ENCODE measurements around the gene MT1F.

The MT1F gene

DNA sequence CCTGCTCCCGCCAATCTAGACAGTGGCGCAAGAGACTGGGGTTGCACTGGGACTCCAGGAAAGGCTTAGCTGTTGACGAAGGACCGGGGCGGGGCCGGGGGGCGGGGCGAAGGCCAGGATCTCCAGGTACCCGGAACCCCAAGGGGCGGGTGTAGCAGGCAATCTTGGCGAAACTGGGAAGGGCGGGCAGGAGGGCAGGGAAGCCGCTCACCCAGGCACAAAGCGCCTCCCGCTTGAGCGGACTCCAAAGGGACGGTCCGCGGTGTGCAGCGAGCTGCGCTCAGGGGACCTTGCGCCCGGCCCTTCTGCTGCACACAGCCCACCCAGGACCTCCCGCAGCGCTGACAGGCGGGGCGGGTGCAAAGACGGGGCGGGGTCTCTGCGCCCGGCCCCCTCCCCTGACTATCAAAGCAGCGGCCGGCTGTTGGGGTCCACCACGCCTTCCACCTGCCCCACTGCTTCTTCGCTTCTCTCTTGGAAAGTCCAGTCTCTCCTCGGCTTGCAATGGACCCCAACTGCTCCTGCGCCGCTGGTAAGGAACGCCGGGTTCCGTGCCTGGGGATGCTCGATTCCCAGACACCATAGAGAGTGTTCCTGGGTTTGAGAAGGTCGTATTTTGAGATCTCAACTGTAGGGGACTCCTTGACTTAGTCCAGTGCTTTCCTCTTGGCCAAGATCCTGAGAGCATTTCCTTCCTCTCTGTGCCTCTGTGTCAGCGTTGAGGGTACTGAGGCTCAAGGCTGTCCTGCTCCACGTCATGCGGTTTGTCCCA is at the start of gene MT1F:
Gene MT1F (plus strand): TSS at position 405 of the 772 bp plus-strand sequence. CDS start 100 bp downstream, at position 505.
- H3K4me1 ChIP-seq (ENCODE audit: control insufficient read depth, insufficient read depth, low read length) = peaks cover 2% of the 10 kb centered on the region
- no peaks in the 10 kb centered on the region for H3K36me3 ChIP-seq (ENCODE audit: control insufficient read depth, insufficient read depth, low read length)
- peaks cover 84% of the 10 kb centered on the region for H3K27me3 ChIP-seq (ENCODE audit: control insufficient read depth, insufficient read depth, low read length)
- no peak within 1 kb of the TSS for H3K9ac ChIP-seq (ENCODE audit: low read depth, low read length)
- no peaks in the 10 kb centered on the region for H3K9me3 ChIP-seq (ENCODE audit: control insufficient read depth, insufficient read depth, low read length)
- H3K4me3 ChIP-seq (ENCODE audit: low read depth, low read length) = peak within 1 kb of the TSS; percentile 77

DNA sequence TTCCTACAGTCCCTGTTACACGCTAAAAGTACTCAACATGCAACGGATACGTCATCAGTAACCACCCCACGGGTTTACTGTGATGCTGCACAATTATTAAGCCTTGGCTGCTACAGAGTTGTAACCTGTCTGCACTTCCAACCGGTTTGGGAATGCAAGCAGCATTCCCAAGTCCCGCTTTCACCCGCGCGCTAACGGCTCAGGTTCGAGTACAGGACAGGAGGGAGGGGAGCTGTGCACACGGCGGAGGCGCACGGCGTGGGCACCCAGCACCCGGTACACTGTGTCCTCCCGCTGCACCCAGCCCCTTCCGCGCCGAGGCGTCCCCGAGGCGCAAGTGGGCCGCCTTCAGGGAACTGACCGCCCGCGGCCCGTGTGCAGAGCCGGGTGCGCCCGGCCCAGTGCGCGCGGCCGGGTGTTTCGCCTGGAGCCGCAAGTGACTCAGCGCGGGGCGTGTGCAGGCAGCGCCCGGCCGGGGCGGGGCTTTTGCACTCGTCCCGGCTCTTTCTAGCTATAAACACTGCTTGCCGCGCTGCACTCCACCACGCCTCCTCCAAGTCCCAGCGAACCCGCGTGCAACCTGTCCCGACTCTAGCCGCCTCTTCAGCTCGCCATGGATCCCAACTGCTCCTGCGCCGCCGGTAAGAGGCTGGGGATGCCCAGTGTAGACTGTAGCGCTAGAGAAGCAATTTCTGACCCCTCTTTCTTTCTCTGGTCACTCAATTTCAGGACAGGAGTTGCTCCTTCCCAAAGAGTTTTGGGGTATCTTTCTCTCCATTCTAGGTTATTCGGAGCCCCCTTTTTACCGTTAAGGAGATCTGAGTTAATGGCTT is 49.5 kb upstream of the MT1F start, which contains the start of gene MT2A:
Gene MT2A (plus strand): TSS at position 542 of the 833 bp plus-strand sequence. CDS start 72 bp downstream, at position 614.
- peaks cover 9% of the 10 kb centered on the region for H3K4me1 ChIP-seq (ENCODE audit: control insufficient read depth, insufficient read depth, low read length)
- no peak within 1 kb of the TSS for H3K9ac ChIP-seq (ENCODE audit: low read depth, low read length)

DNA sequence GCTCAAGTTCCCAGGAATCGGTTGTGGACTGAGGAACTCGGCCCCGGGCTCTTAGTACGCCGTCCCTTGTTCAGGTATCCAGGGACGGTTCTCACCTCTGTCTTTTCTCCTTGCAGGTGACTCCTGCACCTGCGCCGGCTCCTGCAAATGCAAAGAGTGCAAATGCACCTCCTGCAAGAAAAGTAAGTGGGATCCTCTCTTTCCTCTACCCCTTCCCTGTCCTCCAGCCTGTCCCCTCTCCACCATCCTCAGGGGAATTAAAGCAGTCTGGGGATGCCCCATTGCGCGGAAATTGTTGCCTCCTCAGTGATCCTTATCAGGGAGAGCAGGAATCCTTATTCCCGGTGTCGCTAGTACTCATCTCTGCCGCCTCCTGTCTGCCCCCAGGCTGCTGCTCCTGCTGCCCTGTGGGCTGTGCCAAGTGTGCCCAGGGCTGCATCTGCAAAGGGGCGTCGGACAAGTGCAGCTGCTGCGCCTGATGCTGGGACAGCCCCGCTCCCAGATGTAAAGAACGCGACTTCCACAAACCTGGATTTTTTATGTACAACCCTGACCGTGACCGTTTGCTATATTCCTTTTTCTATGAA is 48.8 kb upstream of the MT1F start:
- Histone ChIP-seq H3K4me1 (ENCODE audit: control insufficient read depth, insufficient read depth, low read length) (peaks cover 9% of the 10 kb centered on the region), H3K36me3 (ENCODE audit: control insufficient read depth, insufficient read depth, low read length) (no peaks in the 10 kb centered on the region), H3K9ac (ENCODE audit: low read depth, low read length) (no peak overlapping the region), H3K27me3 (ENCODE audit: control insufficient read depth, insufficient read depth, low read length) (peaks cover 84% of the 10 kb centered on the region), H3K9me3 (ENCODE audit: control insufficient read depth, insufficient read depth, low read length) (no peaks in the 10 kb centered on the region), H3K4me3 (ENCODE audit: low read depth, low read length) (peak overlapping the region; percentile 71)

More for the DNA sequence above, 49.5 kb upstream of the MT1F start, which contains the start of gene MT2A:
- no peaks in the 10 kb centered on the region for H3K36me3 ChIP-seq (ENCODE audit: control insufficient read depth, insufficient read depth, low read length)
- H3K4me3 ChIP-seq (ENCODE audit: low read depth, low read length) = peak within 1 kb of the TSS; percentile 71
- peaks cover 80% of the 10 kb centered on the region for H3K27me3 ChIP-seq (ENCODE audit: control insufficient read depth, insufficient read depth, low read length)
- H3K9me3 ChIP-seq (ENCODE audit: control insufficient read depth, insufficient read depth, low read length) = no peaks in the 10 kb centered on the region

DNA sequence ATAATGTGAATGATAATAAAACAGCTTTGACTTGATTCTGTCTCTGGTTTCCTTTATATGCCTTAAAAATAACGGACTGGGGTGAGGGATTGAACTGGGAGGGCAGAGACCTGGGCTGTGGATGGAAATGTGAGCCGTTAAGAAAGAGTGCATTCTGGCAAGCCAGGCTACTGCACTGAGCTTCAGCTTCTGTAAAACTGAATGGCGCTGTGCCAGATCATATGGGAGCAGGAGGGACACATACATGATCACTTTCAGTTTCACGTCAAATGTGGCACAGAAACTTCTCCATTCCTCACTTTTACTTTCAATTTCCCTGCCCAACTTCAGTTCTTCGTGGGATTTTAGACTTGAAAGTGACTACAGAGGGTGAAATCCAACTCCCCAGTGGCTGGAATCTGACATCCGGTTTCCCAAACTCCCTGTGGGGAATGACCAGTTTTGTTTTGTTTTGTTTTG is 48.3 kb upstream of the MT1F start:
- H3K27me3 ChIP-seq (ENCODE audit: control insufficient read depth, insufficient read depth, low read length) = peaks cover 88% of the 10 kb centered on the region
- no peaks in the 10 kb centered on the region for H3K9me3 ChIP-seq (ENCODE audit: control insufficient read depth, insufficient read depth, low read length)
- peak overlapping the region; percentile 71 for H3K4me3 ChIP-seq (ENCODE audit: low read depth, low read length)
- peaks cover 9% of the 10 kb centered on the region for H3K4me1 ChIP-seq (ENCODE audit: control insufficient read depth, insufficient read depth, low read length)
- no peaks in the 10 kb centered on the region for H3K36me3 ChIP-seq (ENCODE audit: control insufficient read depth, insufficient read depth, low read length)
- no peak overlapping the region for H3K9ac ChIP-seq (ENCODE audit: low read depth, low read length)

DNA sequence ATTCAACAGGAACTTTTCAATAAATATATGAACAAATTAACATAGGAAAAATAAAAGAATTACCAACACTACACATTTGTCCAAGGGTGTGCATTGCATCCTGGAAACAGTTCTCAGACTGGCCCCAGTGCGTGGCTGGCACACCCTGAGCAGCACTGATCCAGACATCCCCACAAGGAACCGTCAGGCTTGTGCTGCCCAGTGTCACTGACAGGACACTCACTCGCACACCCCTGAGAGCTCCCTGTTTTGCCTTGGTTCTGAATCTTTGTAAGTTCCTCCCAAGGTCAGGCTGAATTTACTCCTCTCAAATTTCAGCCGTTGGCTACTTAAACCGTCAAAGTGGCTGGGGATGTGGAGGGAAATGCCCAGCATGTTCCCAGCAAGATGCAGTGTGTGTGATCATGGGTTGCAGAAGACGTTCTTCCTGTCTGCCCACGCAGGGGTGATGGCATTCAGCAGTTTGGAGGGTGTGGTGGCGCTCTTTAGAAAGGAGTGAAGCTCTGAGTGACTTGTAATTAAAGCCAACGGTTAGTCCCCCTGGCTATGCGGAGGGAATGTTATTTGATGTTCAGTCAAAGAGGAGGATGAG is 47.6 kb upstream of the MT1F start:
- no peak overlapping the region for H3K9ac ChIP-seq (ENCODE audit: low read depth, low read length)
- peaks cover 9% of the 10 kb centered on the region for H3K4me1 ChIP-seq (ENCODE audit: control insufficient read depth, insufficient read depth, low read length)
- H3K36me3 ChIP-seq (ENCODE audit: control insufficient read depth, insufficient read depth, low read length) = no peaks in the 10 kb centered on the region
- no peaks in the 10 kb centered on the region for H3K9me3 ChIP-seq (ENCODE audit: control insufficient read depth, insufficient read depth, low read length)
- H3K4me3 ChIP-seq (ENCODE audit: low read depth, low read length) = no peak overlapping the region
- H3K27me3 ChIP-seq (ENCODE audit: control insufficient read depth, insufficient read depth, low read length) = peaks cover 89% of the 10 kb centered on the region

DNA sequence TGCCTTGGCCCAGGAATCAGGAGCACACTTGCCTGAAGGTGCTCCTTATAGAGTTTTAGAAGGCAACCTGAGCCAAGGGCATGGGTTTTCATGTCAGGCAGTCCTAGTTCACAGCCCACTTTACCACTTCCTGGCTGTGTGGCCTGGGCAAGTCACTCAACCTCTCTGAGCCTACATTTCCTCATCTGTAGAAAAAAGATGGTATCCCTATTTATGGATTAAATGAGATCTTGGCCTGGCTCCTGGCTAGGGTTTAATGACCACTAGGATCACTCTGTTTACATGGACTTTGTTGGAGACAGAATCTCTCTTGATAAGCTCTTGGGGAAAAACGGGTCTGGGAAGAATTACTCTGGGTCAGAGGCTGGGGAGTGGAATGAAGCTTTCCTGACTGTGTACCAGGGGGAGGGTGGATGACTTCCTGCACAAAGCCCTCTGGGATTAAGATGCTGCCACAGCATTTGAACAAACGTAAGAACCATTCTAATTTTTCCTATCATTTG is 47.1 kb upstream of the MT1F start:
- H3K9ac ChIP-seq (ENCODE audit: low read depth, low read length) = no peak overlapping the region
- H3K4me3 ChIP-seq (ENCODE audit: low read depth, low read length) = no peak overlapping the region
- H3K27me3 ChIP-seq (ENCODE audit: control insufficient read depth, insufficient read depth, low read length) = peaks cover 89% of the 10 kb centered on the region
- peaks cover 9% of the 10 kb centered on the region for H3K4me1 ChIP-seq (ENCODE audit: control insufficient read depth, insufficient read depth, low read length)
- no peaks in the 10 kb centered on the region for H3K9me3 ChIP-seq (ENCODE audit: control insufficient read depth, insufficient read depth, low read length)
- no peaks in the 10 kb centered on the region for H3K36me3 ChIP-seq (ENCODE audit: control insufficient read depth, insufficient read depth, low read length)

DNA sequence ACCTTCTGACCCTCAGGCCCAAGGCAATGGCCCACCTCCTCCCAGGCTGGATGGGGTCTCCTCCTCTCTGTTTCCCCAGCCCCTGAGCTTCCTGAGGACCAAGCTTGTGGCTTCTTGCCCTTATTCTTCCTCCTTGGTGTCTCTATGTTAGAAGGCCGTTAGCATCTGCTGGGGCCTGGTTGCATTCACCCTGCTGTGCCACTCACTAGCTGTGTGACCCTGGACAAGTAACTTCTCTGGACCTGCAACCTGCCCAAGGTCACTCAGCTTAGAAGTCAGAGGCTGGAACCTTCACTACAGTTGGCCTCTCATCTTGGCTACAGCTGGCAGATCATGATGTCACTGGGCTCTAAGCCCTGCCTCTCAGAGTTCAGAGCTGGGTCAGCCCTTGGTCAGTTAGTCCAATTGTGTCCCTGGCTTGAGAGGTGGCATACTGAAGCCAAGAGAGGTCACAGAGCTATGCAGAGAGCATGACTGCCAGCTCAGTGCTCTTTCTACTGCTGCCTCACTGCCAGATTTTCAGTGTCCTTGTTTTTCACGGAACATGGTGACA is 46.4 kb upstream of the MT1F start:
- Histone ChIP-seq H3K36me3 (ENCODE audit: control insufficient read depth, insufficient read depth, low read length) (no peaks in the 10 kb centered on the region), H3K27me3 (ENCODE audit: control insufficient read depth, insufficient read depth, low read length) (peaks cover 87% of the 10 kb centered on the region), H3K9me3 (ENCODE audit: control insufficient read depth, insufficient read depth, low read length) (no peaks in the 10 kb centered on the region), H3K4me3 (ENCODE audit: low read depth, low read length) (no peak overlapping the region), H3K9ac (ENCODE audit: low read depth, low read length) (no peak overlapping the region), H3K4me1 (ENCODE audit: control insufficient read depth, insufficient read depth, low read length) (peaks cover 9% of the 10 kb centered on the region)

DNA sequence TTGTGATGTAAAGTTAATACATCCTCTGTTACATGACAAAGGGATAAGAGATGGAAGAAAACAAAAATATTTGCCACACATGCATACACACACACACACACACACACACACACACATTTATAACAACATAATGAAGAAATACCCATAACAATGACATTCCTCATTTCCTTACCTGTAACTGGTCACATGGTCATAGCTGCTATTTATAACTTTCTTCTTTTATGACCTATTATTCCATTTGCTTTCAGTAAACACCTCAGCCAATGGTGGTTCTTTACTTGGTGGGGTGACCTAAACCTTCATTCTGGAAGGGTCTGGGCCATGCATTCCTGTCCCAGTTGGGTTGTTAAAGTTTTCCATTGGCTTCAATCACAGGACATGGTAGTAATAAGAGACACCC is 44.1 kb upstream of the MT1F start:
- Histone ChIP-seq H3K9ac (ENCODE audit: low read depth, low read length) (no peak overlapping the region), H3K4me1 (ENCODE audit: control insufficient read depth, insufficient read depth, low read length) (peaks cover 15% of the 10 kb centered on the region), H3K36me3 (ENCODE audit: control insufficient read depth, insufficient read depth, low read length) (no peaks in the 10 kb centered on the region), H3K27me3 (ENCODE audit: control insufficient read depth, insufficient read depth, low read length) (peaks cover 88% of the 10 kb centered on the region), H3K9me3 (ENCODE audit: control insufficient read depth, insufficient read depth, low read length) (no peaks in the 10 kb centered on the region), H3K4me3 (ENCODE audit: low read depth, low read length) (no peak overlapping the region)

DNA sequence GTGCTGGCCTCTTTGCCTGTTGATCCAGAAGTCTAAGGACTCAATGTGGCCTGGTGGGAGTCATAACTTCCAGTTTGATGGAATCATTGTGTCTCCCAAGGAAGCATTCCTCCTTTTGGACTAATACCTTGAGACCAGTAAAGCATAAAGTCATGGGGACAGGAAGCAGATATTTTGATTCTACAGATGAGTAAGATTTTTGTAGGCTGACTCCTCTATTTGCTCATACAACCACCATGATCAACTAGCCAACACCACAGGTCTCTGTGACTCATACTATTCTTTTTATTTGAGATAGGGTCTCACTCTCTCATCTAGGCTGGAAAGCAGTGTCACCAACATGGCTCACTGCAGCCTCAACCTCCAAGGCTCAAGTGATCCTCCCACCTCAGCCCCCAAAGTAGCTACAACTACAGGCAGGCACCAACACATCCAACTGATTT is 43.2 kb upstream of the MT1F start:
- Histone ChIP-seq H3K27me3 (ENCODE audit: control insufficient read depth, insufficient read depth, low read length) (peaks cover 88% of the 10 kb centered on the region), H3K4me3 (ENCODE audit: low read depth, low read length) (no peak overlapping the region), H3K36me3 (ENCODE audit: control insufficient read depth, insufficient read depth, low read length) (no peaks in the 10 kb centered on the region), H3K9me3 (ENCODE audit: control insufficient read depth, insufficient read depth, low read length) (no peaks in the 10 kb centered on the region), H3K4me1 (ENCODE audit: control insufficient read depth, insufficient read depth, low read length) (peaks cover 11% of the 10 kb centered on the region), H3K9ac (ENCODE audit: low read depth, low read length) (no peak overlapping the region)

DNA sequence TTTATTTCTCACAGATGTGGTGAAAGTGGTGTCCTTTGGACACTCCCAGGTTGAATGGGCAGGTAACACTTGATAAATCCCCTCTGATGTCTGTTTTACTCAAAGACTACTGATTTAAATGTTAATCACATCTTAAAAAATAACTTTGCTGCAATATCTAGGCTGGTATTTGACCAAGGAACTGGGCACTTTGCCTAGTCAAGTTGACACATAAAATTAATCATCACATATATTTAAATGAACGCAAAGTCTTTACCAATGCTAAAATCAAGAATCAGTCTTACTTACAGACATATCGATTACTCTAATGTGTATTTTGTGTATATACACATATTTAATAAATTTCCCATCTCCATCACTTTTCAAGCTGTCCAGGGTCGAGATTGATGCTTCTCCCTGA is 42.4 kb upstream of the MT1F start:
- peaks cover 9% of the 10 kb centered on the region for H3K4me1 ChIP-seq (ENCODE audit: control insufficient read depth, insufficient read depth, low read length)
- H3K36me3 ChIP-seq (ENCODE audit: control insufficient read depth, insufficient read depth, low read length) = no peaks in the 10 kb centered on the region
- H3K9ac ChIP-seq (ENCODE audit: low read depth, low read length) = no peak overlapping the region
- no peaks in the 10 kb centered on the region for H3K9me3 ChIP-seq (ENCODE audit: control insufficient read depth, insufficient read depth, low read length)
- H3K4me3 ChIP-seq (ENCODE audit: low read depth, low read length) = no peak overlapping the region
- H3K27me3 ChIP-seq (ENCODE audit: control insufficient read depth, insufficient read depth, low read length) = peaks cover 88% of the 10 kb centered on the region

Measured in iPS-15b (cell line).